ENCODE measurements around the gene SPG7. TPM values are rescaled to one million over a fixed set of nuclear protein-coding genes. Genes with fewer than 3 reads are reported as not detected.
A peak's percentile ranks its signal among the peaks of the same experiment; 100 is the strongest.

Gene SPG7
- total RNA-seq, 1 donor from 2014 or later = 115 TPM

GRCh38 chr16:89490439-89491237 lies 17.6 kb upstream of the SPG7 start, which contains the start of gene ANKRD11:
Gene ANKRD11, minus strand, starts transcription at chr16:89490561. Its CDS starts 173,542 bp downstream, at chr16:89317019.
- peak; percentile 99 for DNase-seq (ENCODE audit: low spot score)
- no peaks in the 10 kb centered on the region for H3K9me3 Mint-ChIP-seq
- H3K27ac Mint-ChIP-seq = peak within 1 kb of the TSS; percentile 89
- H3K4me1 Mint-ChIP-seq (ENCODE audit: low read depth) = peaks cover 41% of the 10 kb centered on the region
- peaks cover 28% of the 10 kb centered on the region for H3K36me3 Mint-ChIP-seq (ENCODE audit: low read depth)
- peak within 1 kb of the TSS; percentile 87 for H3K4me3 Mint-ChIP-seq (ENCODE audit: low read depth)
- intact Hi-C loops (cut with micrococcal nuclease) = loop anchor here (1.0 to 10.0 kb wide), 4 partner anchors 15 to 706 kb away; partner anchors contain the start of genes PIEZO1 and SPG7
- H3K27me3 Mint-ChIP-seq (ENCODE audit: low read depth) = no peaks in the 10 kb centered on the region

- Mint-ChIP-seq H3K27me3 (ENCODE audit: low read depth) (no peaks in the 10 kb centered on the region), H3K4me3 (ENCODE audit: low read depth) (peak overlapping the region; percentile 86), H3K9me3 (no peaks in the 10 kb centered on the region), H3K36me3 (ENCODE audit: low read depth) (peaks cover 25% of the 10 kb centered on the region), H3K27ac (peak overlapping the region; percentile 89), H3K4me1 (ENCODE audit: low read depth) (peaks cover 34% of the 10 kb centered on the region)
- intact Hi-C loops (cut with micrococcal nuclease) = loop anchor here (1.0 to 10.0 kb wide), 2 partner anchors 14 to 707 kb away; partner anchors contain the start of gene PIEZO1
- DNase-seq (ENCODE audit: low spot score) = no peak
These were observed 16.8 kb upstream of the SPG7 start for GRCh38 chr16:89491238-89491869.

- DNase-seq (ENCODE audit: low spot score) = no peak
- Mint-ChIP-seq H3K27ac (peak overlapping the region; percentile 89), H3K4me1 (ENCODE audit: low read depth) (peaks cover 29% of the 10 kb centered on the region), H3K27me3 (ENCODE audit: low read depth) (no peaks in the 10 kb centered on the region), H3K9me3 (no peaks in the 10 kb centered on the region), H3K4me3 (ENCODE audit: low read depth) (peak overlapping the region; percentile 86), H3K36me3 (ENCODE audit: low read depth) (peaks cover 19% of the 10 kb centered on the region)
- intact Hi-C loops (cut with micrococcal nuclease) = loop anchor here (1.0 to 10.0 kb wide), 2 partner anchors 13 to 707 kb away; partner anchors contain the start of gene PIEZO1
These were observed 16.1 kb upstream of the SPG7 start for GRCh38 chr16:89491974-89492687.

- intact Hi-C loops (cut with micrococcal nuclease) = loop anchor here (10.0 kb wide), 1 partner anchor 709 kb away; the partner anchor contains the start of gene PIEZO1
- no peak for DNase-seq (ENCODE audit: low spot score)
- Mint-ChIP-seq H3K27ac (no peak overlapping the region), H3K9me3 (no peaks in the 10 kb centered on the region), H3K36me3 (ENCODE audit: low read depth) (peaks cover 7% of the 10 kb centered on the region), H3K4me3 (ENCODE audit: low read depth) (no peak overlapping the region), H3K27me3 (ENCODE audit: low read depth) (no peaks in the 10 kb centered on the region), H3K4me1 (ENCODE audit: low read depth) (peaks cover 16% of the 10 kb centered on the region)
These were observed 14.4 kb upstream of the SPG7 start for GRCh38 chr16:89493776-89494175.

GRCh38 chr16:89495121-89495520 lies 13.1 kb upstream of the SPG7 start:
- intact Hi-C loops (cut with micrococcal nuclease) = loop anchor here (10.0 kb wide), 1 partner anchor 710 kb away; the partner anchor contains the start of gene PIEZO1
- Mint-ChIP-seq H3K27me3 (ENCODE audit: low read depth) (no peaks in the 10 kb centered on the region), H3K4me3 (ENCODE audit: low read depth) (no peak overlapping the region)

GRCh38 chr16:89498839-89499238 lies 9.4 kb upstream of the SPG7 start:
- Mint-ChIP-seq H3K27ac (no peak overlapping the region), H3K36me3 (ENCODE audit: low read depth) (no peaks in the 10 kb centered on the region), H3K9me3 (no peaks in the 10 kb centered on the region), H3K4me1 (ENCODE audit: low read depth) (no peaks in the 10 kb centered on the region), H3K4me3 (ENCODE audit: low read depth) (no peak overlapping the region), H3K27me3 (ENCODE audit: low read depth) (no peaks in the 10 kb centered on the region)
- intact Hi-C loops (cut with micrococcal nuclease) = loop anchor here (10.0 kb wide), 1 partner anchor 714 kb away; the partner anchor contains the start of gene PIEZO1
- DNase-seq (ENCODE audit: low spot score) = no peak

More at GRCh38 chr16:89495121-89495520, 13.1 kb upstream of the SPG7 start:
- Mint-ChIP-seq H3K4me1 (ENCODE audit: low read depth) (peaks cover 13% of the 10 kb centered on the region), H3K36me3 (ENCODE audit: low read depth) (peaks cover 3% of the 10 kb centered on the region), H3K27ac (no peak overlapping the region), H3K9me3 (no peaks in the 10 kb centered on the region)
- no peak for DNase-seq (ENCODE audit: low spot score)

GRCh38 chr16:89499767-89500166 lies 8.4 kb upstream of the SPG7 start:
- H3K4me1 Mint-ChIP-seq (ENCODE audit: low read depth) = no peaks in the 10 kb centered on the region
- no peak for DNase-seq (ENCODE audit: low spot score)
- no peaks in the 10 kb centered on the region for H3K36me3 Mint-ChIP-seq (ENCODE audit: low read depth)
- no peak overlapping the region for H3K4me3 Mint-ChIP-seq (ENCODE audit: low read depth)
- no peaks in the 10 kb centered on the region for H3K9me3 Mint-ChIP-seq
- H3K27ac Mint-ChIP-seq = no peak overlapping the region
- intact Hi-C loops (cut with micrococcal nuclease) = loop anchor here (10.0 kb wide), 1 partner anchor 715 kb away; the partner anchor contains the start of gene PIEZO1
- H3K27me3 Mint-ChIP-seq (ENCODE audit: low read depth) = no peaks in the 10 kb centered on the region

- H3K9me3 Mint-ChIP-seq = no peaks in the 10 kb centered on the region
- H3K4me3 Mint-ChIP-seq (ENCODE audit: low read depth) = no peak overlapping the region
- H3K36me3 Mint-ChIP-seq (ENCODE audit: low read depth) = no peaks in the 10 kb centered on the region
- intact Hi-C loops (cut with micrococcal nuclease) = no loop called here
- H3K27me3 Mint-ChIP-seq (ENCODE audit: low read depth) = no peaks in the 10 kb centered on the region
- H3K27ac Mint-ChIP-seq = no peak overlapping the region
- no peak for DNase-seq (ENCODE audit: low spot score)
- peaks cover 20% of the 10 kb centered on the region for H3K4me1 Mint-ChIP-seq (ENCODE audit: low read depth)
These were observed 5.9 kb upstream of the SPG7 start for GRCh38 chr16:89502081-89502843.

- no peaks in the 10 kb centered on the region for H3K36me3 Mint-ChIP-seq (ENCODE audit: low read depth)
- DNase-seq (ENCODE audit: low spot score) = no peak
- H3K9me3 Mint-ChIP-seq = no peaks in the 10 kb centered on the region
- peaks cover 22% of the 10 kb centered on the region for H3K4me1 Mint-ChIP-seq (ENCODE audit: low read depth)
- intact Hi-C loops (cut with micrococcal nuclease) = loop anchor here (2.0 kb wide), 1 partner anchor 179 kb away; no protein-coding TSS in a partner anchor
- peak overlapping the region; percentile 28 for H3K27ac Mint-ChIP-seq
- H3K4me3 Mint-ChIP-seq (ENCODE audit: low read depth) = no peak overlapping the region
- no peaks in the 10 kb centered on the region for H3K27me3 Mint-ChIP-seq (ENCODE audit: low read depth)
These were observed 4.1 kb upstream of the SPG7 start for GRCh38 chr16:89504091-89504490.

- intact Hi-C loops (cut with micrococcal nuclease) = loop anchor here (1.0 to 5.0 kb wide), 4 partner anchors 14 to 263 kb away; no protein-coding TSS in a partner anchor
- Mint-ChIP-seq H3K9me3 (no peaks in the 10 kb centered on the region), H3K27me3 (ENCODE audit: low read depth) (no peaks in the 10 kb centered on the region), H3K4me1 (ENCODE audit: low read depth) (peaks cover 24% of the 10 kb centered on the region), H3K36me3 (ENCODE audit: low read depth) (peaks cover 2% of the 10 kb centered on the region), H3K27ac (peak overlapping the region; percentile 90), H3K4me3 (ENCODE audit: low read depth) (peak overlapping the region; percentile 70)
- DNase-seq (ENCODE audit: low spot score) = peak; percentile 83
These were observed 2.7 kb upstream of the SPG7 start for GRCh38 chr16:89505204-89506112.

- Mint-ChIP-seq H3K36me3 (ENCODE audit: low read depth) (peaks cover 5% of the 10 kb centered on the region), H3K9me3 (no peaks in the 10 kb centered on the region), H3K4me3 (ENCODE audit: low read depth) (peak overlapping the region; percentile 70)
These were observed 2.1 kb upstream of the SPG7 start for GRCh38 chr16:89506113-89506504.

More at GRCh38 chr16:89506113-89506504, 2.1 kb upstream of the SPG7 start:
- no peak for DNase-seq (ENCODE audit: low spot score)
- H3K27ac Mint-ChIP-seq = peak overlapping the region; percentile 90
- H3K27me3 Mint-ChIP-seq (ENCODE audit: low read depth) = no peaks in the 10 kb centered on the region
- H3K4me1 Mint-ChIP-seq (ENCODE audit: low read depth) = peaks cover 24% of the 10 kb centered on the region
- intact Hi-C loops (cut with micrococcal nuclease) = loop anchor here (5.0 kb wide), 2 partner anchors 84 to 264 kb away; no protein-coding TSS in a partner anchor
